MM.1S (cell line): Measurements from ENCODE around the gene C15orf40.

Experiments used
- DNase-seq: peaks from one replicate; pipeline ENCODE4 v3.0.0-alpha.2; 2015
- H2AFZ ChIP-seq: fragments of 300-600 bp; sonication (generic); 2 replicates; pipeline ENCODE4 v1.6.0; 2016; ENCODE audit warnings: antibody characterized with exemption, low read length
- H3F3A ChIP-seq: fragments of 300-600 bp; sonication (generic); 2 replicates; pipeline ENCODE4 v1.6.1; 2016; ENCODE audit warnings: mild to moderate bottlenecking, antibody characterized with exemption, low read length, moderate library complexity, mixed read lengths; ENCODE audit not compliant: insufficient read depth
- H3K27ac ChIP-seq: fragments of 300-600 bp; sonication (generic); 2 replicates; pipeline ENCODE4 v1.5.1; 2016; ENCODE audit warnings: mild to moderate bottlenecking, low read length
- H3K27me3 ChIP-seq: fragments of 300-600 bp; sonication (generic); replicated peaks from 2 replicates; pipeline ENCODE4 v1.6.0; 2016; ENCODE audit warnings: low read length; ENCODE audit not compliant: insufficient read depth
- H3K36me3 ChIP-seq: fragments of 300-600 bp; sonication (generic); replicated peaks from 2 replicates; pipeline ENCODE4 v1.6.1; 2016; ENCODE audit warnings: mild to moderate bottlenecking, low read length, mixed read lengths; ENCODE audit not compliant: insufficient read depth
- H3K4me1 ChIP-seq: fragments of 300-600 bp; sonication (generic); 2 replicates; pipeline ENCODE4 v1.6.1; 2016; ENCODE audit warnings: low read length, mixed read lengths
- H3K4me2 ChIP-seq: fragments of 300-600 bp; sonication (generic); 2 replicates; pipeline ENCODE4 v1.6.0; 2016; ENCODE audit warnings: low read depth, low read length
- H3K4me3 ChIP-seq: fragments of 300-600 bp; sonication (generic); 2 replicates; pipeline ENCODE4 v1.5.1; 2016; ENCODE audit warnings: low read length, mixed read lengths
- H3K79me2 ChIP-seq: fragments of 300-600 bp; sonication (generic); 2 replicates; pipeline ENCODE4 v1.6.1; 2016; ENCODE audit warnings: mixed run types, low read length, mixed read lengths
- H3K9ac ChIP-seq: fragments of 300-600 bp; sonication (generic); 2 replicates; pipeline ENCODE4 v1.6.1; 2016; ENCODE audit warnings: low read length, mixed read lengths
- H3K9me2 ChIP-seq: fragments of 300-600 bp; sonication (generic); replicated peaks from 2 replicates; pipeline ENCODE4 v1.6.1; 2016; ENCODE audit warnings: mild to moderate bottlenecking, low read length, mixed read lengths; ENCODE audit not compliant: insufficient read depth
- H3K9me3 ChIP-seq: fragments of 300-600 bp; sonication (generic); replicated peaks from 2 replicates; pipeline ENCODE4 v1.6.1; 2016; ENCODE audit warnings: mild to moderate bottlenecking, low read length, mixed read lengths; ENCODE audit not compliant: insufficient read depth
- H4K20me1 ChIP-seq: fragments of 300-600 bp; sonication (generic); 2 replicates; pipeline ENCODE4 v1.6.1; 2016; ENCODE audit warnings: mild to moderate bottlenecking, low read length, moderate library complexity, mixed read lengths; ENCODE audit not compliant: insufficient read depth
- EZH2 ChIP-seq: fragments of 300-600 bp; sonication (generic); optimal IDR thresholded peaks from 2 replicates; pipeline ENCODE3; 2017; ENCODE audit warnings: low read depth, mild to moderate bottlenecking, antibody characterized with exemption, low read length, mixed read lengths
- EZH2phosphoT487 ChIP-seq: fragments of 300-600 bp; sonication (generic); IDR thresholded peaks from 2 replicates; pipeline ENCODE4 v1.6.1; 2018; ENCODE audit warnings: antibody characterized with exemption, low read length
- TF ChIP-seq, protein P1 (sequence below): fragments of 300-600 bp; sonication (generic); IDR thresholded peaks from 2 replicates; pipeline ENCODE4 v1.5.1; 2016; ENCODE audit warnings: antibody characterized with exemption, low read length, mixed read lengths

Gene C15orf40

GRCh38 chr15:82946155-82946701, 65.2 kb downstream of the C15orf40 start:
- Histone ChIP-seq H3K4me1 (peaks cover 16% of the 10 kb centered on the region), H3K9me2 (no peaks in the 10 kb centered on the region), H2AFZ (no peak overlapping the region)

DNA sequence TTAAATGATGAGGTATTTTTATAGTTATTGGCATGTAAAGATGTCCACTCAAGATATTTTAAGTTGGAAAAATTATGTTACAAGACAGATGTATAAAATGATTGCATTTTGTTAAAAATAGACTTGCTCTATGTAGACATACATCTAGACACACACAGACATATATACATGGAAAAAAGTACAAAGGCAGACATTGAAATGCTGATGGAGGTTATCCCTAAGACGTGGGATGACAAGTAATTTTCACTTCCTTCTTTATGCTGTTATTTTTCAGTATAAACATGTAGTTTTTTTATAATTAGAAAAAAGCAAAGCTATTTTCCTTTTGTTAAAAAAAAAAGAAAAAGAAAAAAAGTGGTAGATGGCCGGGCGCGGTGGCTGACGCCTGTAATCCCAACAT, 66.1 kb downstream of the C15orf40 start:
- Histone ChIP-seq H3K27me3 (no peaks in the 10 kb centered on the region; the same call in 1 of the 2 replicates), H3K9ac (no peak overlapping the region), H3K9me2 (no peaks in the 10 kb centered on the region), H3K4me3 (no peak overlapping the region), H3K27ac (no peak overlapping the region), H3K79me2 (no peaks in the 10 kb centered on the region), H3K9me3 (no peaks in the 10 kb centered on the region), H3K4me2 (no peak overlapping the region), H2AFZ (no peak overlapping the region), H3K4me1 (peaks cover 7% of the 10 kb centered on the region), H3K36me3 (no peaks in the 10 kb centered on the region), H3F3A (peaks cover 3% of the 10 kb centered on the region), H4K20me1 (no peaks in the 10 kb centered on the region)
- DNase-seq: no peak
- TF ChIP-seq EZH2: no peak
- no peak for TF ChIP-seq EZH2phosphoT487
- TF ChIP-seq, protein P1, sequence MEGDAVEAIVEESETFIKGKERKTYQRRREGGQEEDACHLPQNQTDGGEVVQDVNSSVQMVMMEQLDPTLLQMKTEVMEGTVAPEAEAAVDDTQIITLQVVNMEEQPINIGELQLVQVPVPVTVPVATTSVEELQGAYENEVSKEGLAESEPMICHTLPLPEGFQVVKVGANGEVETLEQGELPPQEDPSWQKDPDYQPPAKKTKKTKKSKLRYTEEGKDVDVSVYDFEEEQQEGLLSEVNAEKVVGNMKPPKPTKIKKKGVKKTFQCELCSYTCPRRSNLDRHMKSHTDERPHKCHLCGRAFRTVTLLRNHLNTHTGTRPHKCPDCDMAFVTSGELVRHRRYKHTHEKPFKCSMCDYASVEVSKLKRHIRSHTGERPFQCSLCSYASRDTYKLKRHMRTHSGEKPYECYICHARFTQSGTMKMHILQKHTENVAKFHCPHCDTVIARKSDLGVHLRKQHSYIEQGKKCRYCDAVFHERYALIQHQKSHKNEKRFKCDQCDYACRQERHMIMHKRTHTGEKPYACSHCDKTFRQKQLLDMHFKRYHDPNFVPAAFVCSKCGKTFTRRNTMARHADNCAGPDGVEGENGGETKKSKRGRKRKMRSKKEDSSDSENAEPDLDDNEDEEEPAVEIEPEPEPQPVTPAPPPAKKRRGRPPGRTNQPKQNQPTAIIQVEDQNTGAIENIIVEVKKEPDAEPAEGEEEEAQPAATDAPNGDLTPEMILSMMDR: no peak

More at GRCh38 chr15:82946155-82946701, 65.2 kb downstream of the C15orf40 start:
- H3K36me3 ChIP-seq: no peaks in the 10 kb centered on the region
- no peaks in the 10 kb centered on the region; the same call in 1 of the 2 replicates for H3K27me3 ChIP-seq
- no peak for DNase-seq
- H3F3A ChIP-seq: peaks cover 12% of the 10 kb centered on the region
- H4K20me1 ChIP-seq: no peaks in the 10 kb centered on the region
- no peak overlapping the region for H3K4me3 ChIP-seq
- H3K9me3 ChIP-seq: no peaks in the 10 kb centered on the region
- no peak overlapping the region for H3K4me2 ChIP-seq
- no peak overlapping the region for H3K27ac ChIP-seq
- H3K79me2 ChIP-seq: no peaks in the 10 kb centered on the region
- no peak overlapping the region for H3K9ac ChIP-seq
- TF ChIP-seq, protein P1: no peak
- TF ChIP-seq EZH2phosphoT487: no peak
- no peak for TF ChIP-seq EZH2

DNA sequence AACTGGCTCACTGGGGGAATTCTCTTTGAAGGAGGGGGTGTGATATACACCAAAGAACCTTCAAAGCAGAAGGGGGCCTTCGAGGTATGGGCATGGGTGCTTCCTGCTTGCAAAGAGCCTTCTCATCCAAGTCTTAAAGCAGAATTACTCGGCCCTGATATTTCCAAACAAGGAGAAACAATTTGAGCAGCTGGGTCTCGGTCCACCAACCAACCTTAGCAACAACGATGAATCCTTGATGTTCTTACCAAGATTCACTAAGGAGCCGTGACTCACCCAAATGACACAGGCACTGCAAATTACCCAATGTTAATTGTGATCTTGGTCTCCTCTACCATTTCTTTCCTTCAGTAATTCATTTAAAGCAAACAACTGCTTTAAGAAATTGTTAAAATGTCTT, 66.6 kb downstream of the C15orf40 start:
- H4K20me1 ChIP-seq: no peaks in the 10 kb centered on the region
- H3F3A ChIP-seq: no peaks in the 10 kb centered on the region
- no peak for DNase-seq
- no peaks in the 10 kb centered on the region for H3K9me2 ChIP-seq
- no peaks in the 10 kb centered on the region for H3K9me3 ChIP-seq
- no peak overlapping the region for H3K27ac ChIP-seq
- no peak for TF ChIP-seq EZH2phosphoT487
- TF ChIP-seq EZH2: no peak
- TF ChIP-seq, protein P1: no peak
- H3K79me2 ChIP-seq: no peaks in the 10 kb centered on the region
- H3K4me2 ChIP-seq: no peak overlapping the region
- no peaks in the 10 kb centered on the region for H3K36me3 ChIP-seq
- H3K4me1 ChIP-seq: peaks cover 2% of the 10 kb centered on the region
- no peak overlapping the region for H3K9ac ChIP-seq
- no peaks in the 10 kb centered on the region; the same call in 1 of the 2 replicates for H3K27me3 ChIP-seq
- H2AFZ ChIP-seq: no peak overlapping the region
- H3K4me3 ChIP-seq: no peak overlapping the region
